Parathyroid adenoma (tissue), 2 donors: ENCODE results near the gene RAP1GAP.

ENCODE experiments used
- H2AFZ ChIP-seq: fragments of 300-600 bp; sonication (generic); one replicate; pipeline ENCODE4 v1.7.0; 2017; ENCODE audit warnings: antibody characterized with exemption, mild to moderate bottlenecking
- H3K27ac ChIP-seq: fragments of 300-600 bp; sonication (generic); one replicate; pipeline ENCODE4 v1.7.0; 2017
- H3K27me3 ChIP-seq: fragments of 300-600 bp; sonication (generic); one replicate; pipeline ENCODE4 v1.7.0; 2017; ENCODE audit warnings: low read length; ENCODE audit not compliant: control insufficient read depth, insufficient read depth
- H3K36me3 ChIP-seq: fragments of 300-600 bp; sonication (generic); one replicate; pipeline ENCODE4 v1.7.0; 2017; ENCODE audit warnings: low read length; ENCODE audit not compliant: control insufficient read depth, insufficient read depth
- H3K4me1 ChIP-seq: fragments of 300-600 bp; sonication (generic); one replicate; pipeline ENCODE4 v1.7.0; 2017; ENCODE audit warnings: control low read depth
- H3K4me2 ChIP-seq: fragments of 300-600 bp; sonication (generic); one replicate; pipeline ENCODE4 v1.7.0; 2017; ENCODE audit warnings: low read length
- H3K4me3 ChIP-seq: fragments of 300-600 bp; sonication (generic); one replicate; pipeline ENCODE4 v1.7.0; 2017; ENCODE audit warnings: low read depth, low read length
- H3K79me2 ChIP-seq: fragments of 300-600 bp; sonication (generic); one replicate; pipeline ENCODE4 v1.7.0; 2017; ENCODE audit warnings: control low read depth
- H3K9ac ChIP-seq: fragments of 300-600 bp; sonication (generic); one replicate; pipeline ENCODE4 v1.7.0; 2017; ENCODE audit warnings: mild to moderate bottlenecking
- H3K9me3 ChIP-seq: fragments of 300-600 bp; sonication (generic); one replicate; pipeline ENCODE4 v1.7.0; 2017; ENCODE audit warnings: low read length; ENCODE audit not compliant: control insufficient read depth
- TF ChIP-seq, protein P1 (sequence below): fragments of 300-600 bp; sonication (generic); IDR thresholded peaks from one replicate; pipeline ENCODE4 v1.7.0; 2017; ENCODE audit warnings: antibody characterized with exemption, mild to moderate bottlenecking
- donor health status: primary hyperparathyroidism.

Gene RAP1GAP

DNA sequence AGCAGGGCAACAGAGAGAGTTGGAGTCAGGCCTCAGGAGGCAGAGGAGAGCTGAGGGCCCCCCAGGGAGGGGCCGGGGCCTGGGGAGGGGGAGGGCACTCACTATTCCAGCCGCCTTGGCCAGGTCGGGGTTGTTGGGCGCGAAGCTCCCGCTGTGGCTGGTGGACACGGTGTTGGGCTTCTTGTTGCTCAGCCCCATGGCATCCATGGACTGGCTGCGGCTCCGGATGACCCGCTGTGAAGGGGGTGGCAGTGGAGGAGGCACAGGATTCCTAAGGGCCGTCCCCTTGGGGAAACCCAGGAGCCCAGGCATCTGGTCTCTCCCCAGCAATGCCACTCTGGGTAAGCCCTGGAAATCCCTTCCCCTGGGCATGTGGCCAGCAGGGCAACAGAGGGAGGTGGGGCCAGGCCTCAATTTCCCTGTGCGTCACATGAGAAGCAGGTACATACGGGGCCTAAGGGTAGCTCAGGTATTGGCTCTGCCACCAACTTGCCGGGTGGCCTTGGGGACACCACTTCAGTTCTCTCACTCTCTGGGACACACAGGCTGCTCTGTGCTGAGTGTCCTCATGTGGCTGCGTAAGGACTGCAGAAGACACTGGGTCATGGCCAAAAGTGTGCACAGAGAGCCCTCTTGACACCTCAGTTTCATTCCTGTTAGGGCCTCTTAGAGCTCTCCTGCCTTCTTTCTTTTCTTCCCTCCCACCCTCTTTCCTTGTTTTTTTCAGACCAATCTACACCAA, 63.0 kb downstream of the RAP1GAP start:
- no peak overlapping the region for H3K4me3 ChIP-seq
- H3K4me2 ChIP-seq, result no peak overlapping the region
- peaks cover 2% of the 10 kb centered on the region for H3K4me1 ChIP-seq
- no peak overlapping the region for H3K9ac ChIP-seq
- no peaks in the 10 kb centered on the region for H3K36me3 ChIP-seq
- H3K79me2 ChIP-seq, result no peaks in the 10 kb centered on the region
- H2AFZ ChIP-seq, result no peak overlapping the region
- no peak overlapping the region for H3K27ac ChIP-seq
- H3K27me3 ChIP-seq, result no peaks in the 10 kb centered on the region
- no peaks in the 10 kb centered on the region for H3K9me3 ChIP-seq
- TF ChIP-seq, protein P1, sequence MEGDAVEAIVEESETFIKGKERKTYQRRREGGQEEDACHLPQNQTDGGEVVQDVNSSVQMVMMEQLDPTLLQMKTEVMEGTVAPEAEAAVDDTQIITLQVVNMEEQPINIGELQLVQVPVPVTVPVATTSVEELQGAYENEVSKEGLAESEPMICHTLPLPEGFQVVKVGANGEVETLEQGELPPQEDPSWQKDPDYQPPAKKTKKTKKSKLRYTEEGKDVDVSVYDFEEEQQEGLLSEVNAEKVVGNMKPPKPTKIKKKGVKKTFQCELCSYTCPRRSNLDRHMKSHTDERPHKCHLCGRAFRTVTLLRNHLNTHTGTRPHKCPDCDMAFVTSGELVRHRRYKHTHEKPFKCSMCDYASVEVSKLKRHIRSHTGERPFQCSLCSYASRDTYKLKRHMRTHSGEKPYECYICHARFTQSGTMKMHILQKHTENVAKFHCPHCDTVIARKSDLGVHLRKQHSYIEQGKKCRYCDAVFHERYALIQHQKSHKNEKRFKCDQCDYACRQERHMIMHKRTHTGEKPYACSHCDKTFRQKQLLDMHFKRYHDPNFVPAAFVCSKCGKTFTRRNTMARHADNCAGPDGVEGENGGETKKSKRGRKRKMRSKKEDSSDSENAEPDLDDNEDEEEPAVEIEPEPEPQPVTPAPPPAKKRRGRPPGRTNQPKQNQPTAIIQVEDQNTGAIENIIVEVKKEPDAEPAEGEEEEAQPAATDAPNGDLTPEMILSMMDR, result no peak

DNA sequence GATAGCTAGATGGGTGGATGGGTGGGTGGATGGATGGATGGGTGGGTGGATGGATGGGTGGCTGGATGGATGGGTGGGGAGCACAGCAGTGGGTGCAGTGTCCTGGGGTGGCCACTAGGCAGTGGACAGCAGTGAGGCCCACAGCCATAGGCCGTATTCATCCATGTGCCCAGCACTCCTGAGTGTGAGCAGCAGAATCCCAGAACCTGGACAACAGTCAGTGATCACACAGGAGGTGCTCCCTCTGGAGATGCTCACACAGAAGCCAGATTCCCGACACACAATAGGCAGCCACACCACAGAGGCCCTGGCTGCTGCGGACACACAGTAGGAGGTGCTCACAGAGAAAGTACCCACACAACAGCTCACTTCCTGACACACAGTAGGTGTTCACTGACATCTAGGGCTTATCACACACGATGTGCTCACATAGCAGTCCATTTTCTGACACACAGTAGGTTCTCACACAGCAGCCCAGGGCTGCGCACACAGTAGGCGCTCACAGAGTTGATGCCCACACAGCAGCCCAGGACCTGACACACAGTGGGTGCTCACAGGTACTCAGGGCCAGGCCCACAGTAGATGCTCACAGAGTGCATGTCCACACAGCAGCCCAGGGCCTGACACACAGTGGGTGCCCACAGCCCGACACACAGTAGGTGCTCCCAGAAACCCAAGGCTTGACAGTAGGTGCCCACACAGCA, 64.0 kb downstream of the RAP1GAP start:
- no peak overlapping the region for H3K27ac ChIP-seq
- H3K79me2 ChIP-seq, result no peaks in the 10 kb centered on the region
- H3K4me1 ChIP-seq, result peaks cover 2% of the 10 kb centered on the region
- H3K4me3 ChIP-seq, result no peak overlapping the region
- no peaks in the 10 kb centered on the region for H3K27me3 ChIP-seq
- H3K9ac ChIP-seq, result no peak overlapping the region
- TF ChIP-seq, protein P1, result no peak
- no peak overlapping the region for H3K4me2 ChIP-seq
- H3K36me3 ChIP-seq, result no peaks in the 10 kb centered on the region
- H3K9me3 ChIP-seq, result no peaks in the 10 kb centered on the region
- no peak overlapping the region for H2AFZ ChIP-seq

DNA sequence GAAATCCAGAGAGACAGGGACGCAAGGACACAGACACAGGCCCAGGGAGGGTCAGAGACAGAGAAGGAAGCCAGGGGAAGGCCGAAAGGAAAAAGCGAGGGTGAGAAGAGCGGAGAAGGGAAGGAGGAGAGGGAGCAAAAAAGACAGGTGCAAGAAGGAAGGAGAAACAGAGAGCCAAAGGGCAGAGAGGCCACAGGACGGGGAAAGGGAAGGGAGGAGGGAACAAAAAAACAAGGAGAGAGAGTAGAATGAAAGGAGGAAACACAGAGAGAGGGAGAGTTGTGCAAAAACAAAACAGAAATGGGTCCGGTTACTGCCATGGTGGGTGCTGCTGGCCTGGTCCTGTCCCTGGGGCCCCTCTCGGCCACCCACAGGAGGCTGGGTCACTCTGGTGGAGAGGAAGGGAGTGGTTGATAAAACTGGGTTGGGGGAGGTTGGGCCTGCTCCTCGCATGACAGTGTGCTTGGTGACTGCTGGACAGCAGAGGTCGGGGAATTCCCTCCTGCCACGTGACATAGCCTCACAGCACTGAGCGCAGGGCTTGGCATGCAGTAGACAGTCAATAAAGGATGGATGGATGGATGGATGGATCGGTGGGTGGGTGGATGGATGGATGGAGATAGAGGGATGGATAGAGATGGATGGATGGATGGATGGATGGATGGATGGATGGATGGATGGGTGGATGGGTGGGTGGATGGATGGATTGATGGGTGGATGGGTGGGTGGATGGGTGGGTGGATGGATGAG, 64.8 kb downstream of the RAP1GAP start:
- Histone ChIP-seq H3K36me3 (no peaks in the 10 kb centered on the region), H3K4me3 (no peak overlapping the region), H3K9ac (no peak overlapping the region), H3K4me2 (no peak overlapping the region), H2AFZ (no peak overlapping the region), H3K27ac (no peak overlapping the region), H3K9me3 (no peaks in the 10 kb centered on the region), H3K4me1 (peaks cover 2% of the 10 kb centered on the region), H3K27me3 (no peaks in the 10 kb centered on the region), H3K79me2 (no peaks in the 10 kb centered on the region)
- TF ChIP-seq, protein P1, result no peak

DNA sequence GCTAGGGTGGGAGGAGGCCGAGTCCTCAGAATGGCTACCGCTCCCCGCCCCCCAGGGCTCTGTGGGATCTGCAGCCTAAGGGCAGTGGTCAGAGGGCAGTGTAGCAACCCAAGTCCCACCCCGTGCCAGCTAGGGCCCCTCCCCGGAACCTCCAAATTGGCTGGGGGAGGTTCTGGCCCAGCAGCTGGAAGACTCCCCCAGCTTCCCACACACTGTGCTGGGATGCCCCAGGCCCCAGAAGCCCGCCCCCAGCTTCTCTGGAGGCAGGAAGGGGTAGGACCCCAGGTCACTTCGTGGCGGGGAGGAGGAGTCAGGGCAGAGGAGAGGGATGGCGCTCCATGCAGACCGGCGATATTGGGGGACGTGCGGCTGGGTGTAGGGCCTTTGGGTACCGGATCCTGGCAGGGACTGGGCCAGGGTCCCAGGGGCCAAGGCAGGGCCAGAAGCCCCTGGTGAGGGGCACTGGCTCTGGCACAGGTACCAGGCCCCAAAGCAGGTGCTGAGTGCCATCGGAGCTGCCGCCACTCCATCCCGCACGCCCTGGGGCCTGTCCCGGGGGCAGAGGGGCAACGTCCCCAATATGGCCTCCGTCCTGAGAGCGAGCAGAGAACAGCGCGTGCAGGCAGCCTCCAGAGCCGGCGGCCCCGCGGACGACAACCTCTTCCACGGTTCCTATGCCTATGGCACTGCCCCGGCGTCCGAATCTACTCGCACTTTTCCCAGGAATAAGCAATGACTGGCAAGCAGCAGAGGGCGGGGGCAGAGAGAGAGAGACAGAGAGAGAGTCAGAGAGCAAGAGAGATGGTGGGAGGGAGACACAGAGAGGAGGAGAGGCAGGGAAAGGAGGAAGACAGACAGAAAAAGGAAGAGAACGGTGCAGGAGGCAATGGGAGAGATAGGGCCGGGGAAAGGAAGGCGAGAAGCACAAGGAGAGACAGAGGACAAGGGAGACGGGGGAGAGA, 65.7 kb downstream of the RAP1GAP start:
- H3K36me3 ChIP-seq, result no peaks in the 10 kb centered on the region
- H3K9me3 ChIP-seq, result no peaks in the 10 kb centered on the region
- H2AFZ ChIP-seq, result no peak overlapping the region
- H3K4me1 ChIP-seq, result no peaks in the 10 kb centered on the region
- no peak overlapping the region for H3K4me2 ChIP-seq
- no peaks in the 10 kb centered on the region for H3K27me3 ChIP-seq
- H3K9ac ChIP-seq, result no peak overlapping the region
- H3K79me2 ChIP-seq, result no peaks in the 10 kb centered on the region
- no peak overlapping the region for H3K27ac ChIP-seq
- TF ChIP-seq, protein P1, result no peak
- no peak overlapping the region for H3K4me3 ChIP-seq
